ENCODE measurements around the gene MAGEH1.
"Not testable (repeated sequence)": the region's sequence is repeated elsewhere in the genome, so short reads cannot be mapped to it uniquely, and the experiment has no call there.

DNA sequence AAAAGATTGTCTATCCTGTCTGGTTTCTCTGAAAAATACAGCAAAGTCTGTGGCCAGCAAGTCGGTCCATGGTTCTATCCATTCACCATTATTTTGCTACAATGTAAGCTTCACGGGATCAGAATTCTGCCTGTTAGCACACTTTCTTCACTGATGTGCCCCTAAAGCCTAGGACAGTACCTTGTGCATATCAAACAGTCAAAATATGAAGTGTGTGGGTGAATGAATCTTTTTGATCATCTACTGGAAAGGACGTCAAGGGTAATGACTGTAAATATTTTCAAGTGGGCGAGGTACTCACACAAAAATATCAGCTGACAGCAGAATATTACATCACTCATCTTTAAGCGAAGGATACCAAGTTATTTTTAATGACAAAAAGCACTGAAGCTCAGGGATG, 13.2 kb downstream of the MAGEH1 start:
- TF ChIP-seq, protein P1, sequence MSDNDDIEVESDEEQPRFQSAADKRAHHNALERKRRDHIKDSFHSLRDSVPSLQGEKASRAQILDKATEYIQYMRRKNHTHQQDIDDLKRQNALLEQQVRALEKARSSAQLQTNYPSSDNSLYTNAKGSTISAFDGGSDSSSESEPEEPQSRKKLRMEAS (IDR thresholded peaks at IDR 0.05): not testable (repeated sequence)
- TF ChIP-seq EZH2 (IDR thresholded peaks at IDR 0.05; ENCODE audit: low read depth, low read length, severe bottlenecking): not testable (repeated sequence)
- TF ChIP-seq, protein P2, sequence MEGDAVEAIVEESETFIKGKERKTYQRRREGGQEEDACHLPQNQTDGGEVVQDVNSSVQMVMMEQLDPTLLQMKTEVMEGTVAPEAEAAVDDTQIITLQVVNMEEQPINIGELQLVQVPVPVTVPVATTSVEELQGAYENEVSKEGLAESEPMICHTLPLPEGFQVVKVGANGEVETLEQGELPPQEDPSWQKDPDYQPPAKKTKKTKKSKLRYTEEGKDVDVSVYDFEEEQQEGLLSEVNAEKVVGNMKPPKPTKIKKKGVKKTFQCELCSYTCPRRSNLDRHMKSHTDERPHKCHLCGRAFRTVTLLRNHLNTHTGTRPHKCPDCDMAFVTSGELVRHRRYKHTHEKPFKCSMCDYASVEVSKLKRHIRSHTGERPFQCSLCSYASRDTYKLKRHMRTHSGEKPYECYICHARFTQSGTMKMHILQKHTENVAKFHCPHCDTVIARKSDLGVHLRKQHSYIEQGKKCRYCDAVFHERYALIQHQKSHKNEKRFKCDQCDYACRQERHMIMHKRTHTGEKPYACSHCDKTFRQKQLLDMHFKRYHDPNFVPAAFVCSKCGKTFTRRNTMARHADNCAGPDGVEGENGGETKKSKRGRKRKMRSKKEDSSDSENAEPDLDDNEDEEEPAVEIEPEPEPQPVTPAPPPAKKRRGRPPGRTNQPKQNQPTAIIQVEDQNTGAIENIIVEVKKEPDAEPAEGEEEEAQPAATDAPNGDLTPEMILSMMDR (IDR thresholded peaks at IDR 0.05; ENCODE audit: control extremely low read depth in 1 of 3, insufficient read depth in 1 of 3, low read depth in 1 of 3, low read length in 3 of 3): not testable (repeated sequence)
